ENCODE measurements around the gene IGFN1.

The IGFN1 gene

DNA sequence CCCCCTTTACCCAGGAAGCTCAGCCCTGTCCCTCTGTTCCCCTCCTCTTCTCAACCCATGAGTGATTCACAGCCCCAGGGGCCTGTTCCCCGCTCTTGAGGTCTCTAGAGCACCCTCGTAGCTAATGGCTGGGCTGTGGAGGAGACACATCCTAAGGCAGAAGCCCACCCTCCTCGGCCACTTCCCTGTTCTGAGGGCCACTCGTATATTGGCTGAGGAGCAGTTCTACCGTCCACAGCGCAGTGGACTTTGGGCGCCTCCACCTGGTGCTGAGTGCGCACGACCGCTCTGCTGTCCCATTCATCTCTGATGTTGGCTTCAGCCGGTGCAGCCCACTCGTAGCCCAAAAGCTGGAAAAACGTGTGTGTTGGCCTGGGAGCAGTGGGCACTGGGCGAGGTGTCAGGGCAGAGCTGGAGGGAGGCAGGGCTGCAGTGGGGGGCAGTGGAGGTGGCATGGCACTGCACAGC lies 68.2 kb downstream of the IGFN1 start:
- no peaks in the 10 kb centered on the region for H3K9me3 ChIP-seq (ENCODE audit: insufficient read depth, low read length, severe bottlenecking)
- H3K4me2 ChIP-seq (ENCODE audit: insufficient read depth, low read length): no peak overlapping the region
- no peak for DNase-seq
- no peaks in the 10 kb centered on the region for H3K27me3 ChIP-seq (ENCODE audit: insufficient read depth, low read length, poor library complexity)
- no peak overlapping the region for H3K9ac ChIP-seq (ENCODE audit: low read depth, low read length)
- TF ChIP-seq EZH2 (IDR thresholded peaks at IDR 0.05; ENCODE audit: borderline replicate concordance, low read depth, low read length, severe bottlenecking): no peak
- TF ChIP-seq, protein P1, sequence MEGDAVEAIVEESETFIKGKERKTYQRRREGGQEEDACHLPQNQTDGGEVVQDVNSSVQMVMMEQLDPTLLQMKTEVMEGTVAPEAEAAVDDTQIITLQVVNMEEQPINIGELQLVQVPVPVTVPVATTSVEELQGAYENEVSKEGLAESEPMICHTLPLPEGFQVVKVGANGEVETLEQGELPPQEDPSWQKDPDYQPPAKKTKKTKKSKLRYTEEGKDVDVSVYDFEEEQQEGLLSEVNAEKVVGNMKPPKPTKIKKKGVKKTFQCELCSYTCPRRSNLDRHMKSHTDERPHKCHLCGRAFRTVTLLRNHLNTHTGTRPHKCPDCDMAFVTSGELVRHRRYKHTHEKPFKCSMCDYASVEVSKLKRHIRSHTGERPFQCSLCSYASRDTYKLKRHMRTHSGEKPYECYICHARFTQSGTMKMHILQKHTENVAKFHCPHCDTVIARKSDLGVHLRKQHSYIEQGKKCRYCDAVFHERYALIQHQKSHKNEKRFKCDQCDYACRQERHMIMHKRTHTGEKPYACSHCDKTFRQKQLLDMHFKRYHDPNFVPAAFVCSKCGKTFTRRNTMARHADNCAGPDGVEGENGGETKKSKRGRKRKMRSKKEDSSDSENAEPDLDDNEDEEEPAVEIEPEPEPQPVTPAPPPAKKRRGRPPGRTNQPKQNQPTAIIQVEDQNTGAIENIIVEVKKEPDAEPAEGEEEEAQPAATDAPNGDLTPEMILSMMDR (IDR thresholded peaks at IDR 0.05; ENCODE audit: borderline replicate concordance, extremely low read depth, low read length, poor library complexity, severe bottlenecking): no peak
- no peak overlapping the region for H3K4me3 ChIP-seq (ENCODE audit: low read depth in 1 of 2, low read length in 2 of 2)
- no peaks in the 10 kb centered on the region for H3K79me2 ChIP-seq (ENCODE audit: insufficient read depth, low read length)
- H3K4me1 ChIP-seq (ENCODE audit: insufficient read depth, low read length): no peaks in the 10 kb centered on the region
- no peak overlapping the region for H2AFZ ChIP-seq (ENCODE audit: low read depth, low read length)
- no peaks in the 10 kb centered on the region for H3K36me3 ChIP-seq (ENCODE audit: insufficient read depth, low read length)
- H3K27ac ChIP-seq (ENCODE audit: low read length): no peak overlapping the region
- no peak for ATAC-seq (ENCODE audit: insufficient read depth, low read depth)
- H4K20me1 ChIP-seq (ENCODE audit: insufficient read depth, low read length): no peaks in the 10 kb centered on the region

- ATAC-seq (ENCODE audit: insufficient read depth, low read depth) (no peak), DNase-seq (no peak)
- no peak overlapping the region for H3K9ac ChIP-seq (ENCODE audit: low read depth, low read length)
These were observed 69.0 kb downstream of the IGFN1 start for GRCh38 chr1:201259476-201260235.

GRCh38 chr1:201260236-201260590 lies 69.6 kb downstream of the IGFN1 start:
- Histone ChIP-seq H2AFZ (ENCODE audit: low read depth, low read length) (no peak overlapping the region), H3K9ac (ENCODE audit: low read depth, low read length) (no peak overlapping the region), H3K79me2 (ENCODE audit: insufficient read depth, low read length) (no peaks in the 10 kb centered on the region), H3K36me3 (ENCODE audit: insufficient read depth, low read length) (no peaks in the 10 kb centered on the region), H3K4me2 (ENCODE audit: insufficient read depth, low read length) (no peak overlapping the region), H3K27me3 (ENCODE audit: insufficient read depth, low read length, poor library complexity) (no peaks in the 10 kb centered on the region), H3K4me1 (ENCODE audit: insufficient read depth, low read length) (no peaks in the 10 kb centered on the region), H3K27ac (ENCODE audit: low read length) (no peak overlapping the region), H3K4me3 (ENCODE audit: low read depth in 1 of 2, low read length in 2 of 2) (no peak overlapping the region), H3K9me3 (ENCODE audit: insufficient read depth, low read length, severe bottlenecking) (no peaks in the 10 kb centered on the region), H4K20me1 (ENCODE audit: insufficient read depth, low read length) (no peaks in the 10 kb centered on the region)
- ATAC-seq (ENCODE audit: insufficient read depth, low read depth) (no peak), DNase-seq (no peak)
- TF ChIP-seq, protein P1 (IDR thresholded peaks at IDR 0.05; ENCODE audit: borderline replicate concordance, extremely low read depth, low read length, poor library complexity, severe bottlenecking): no peak
- TF ChIP-seq EZH2 (IDR thresholded peaks at IDR 0.05; ENCODE audit: borderline replicate concordance, low read depth, low read length, severe bottlenecking): no peak

More at GRCh38 chr1:201259476-201260235, 69.0 kb downstream of the IGFN1 start:
- H3K79me2 ChIP-seq (ENCODE audit: insufficient read depth, low read length): no peaks in the 10 kb centered on the region
- no peak for TF ChIP-seq EZH2 (IDR thresholded peaks at IDR 0.05; ENCODE audit: borderline replicate concordance, low read depth, low read length, severe bottlenecking)
- TF ChIP-seq, protein P1 (IDR thresholded peaks at IDR 0.05; ENCODE audit: borderline replicate concordance, extremely low read depth, low read length, poor library complexity, severe bottlenecking): no peak
- no peak overlapping the region for H3K4me3 ChIP-seq (ENCODE audit: low read depth in 1 of 2, low read length in 2 of 2)
- H3K4me1 ChIP-seq (ENCODE audit: insufficient read depth, low read length): no peaks in the 10 kb centered on the region
- no peaks in the 10 kb centered on the region for H3K27me3 ChIP-seq (ENCODE audit: insufficient read depth, low read length, poor library complexity)
- H4K20me1 ChIP-seq (ENCODE audit: insufficient read depth, low read length): no peaks in the 10 kb centered on the region
- no peak overlapping the region for H3K4me2 ChIP-seq (ENCODE audit: insufficient read depth, low read length)
- no peak overlapping the region for H3K27ac ChIP-seq (ENCODE audit: low read length)
- no peaks in the 10 kb centered on the region for H3K9me3 ChIP-seq (ENCODE audit: insufficient read depth, low read length, severe bottlenecking)
- no peaks in the 10 kb centered on the region for H3K36me3 ChIP-seq (ENCODE audit: insufficient read depth, low read length)
- no peak overlapping the region for H2AFZ ChIP-seq (ENCODE audit: low read depth, low read length)
